ENCODE measurements around the gene CWF19L1.
A peak's percentile ranks its signal among the peaks of the same experiment; 100 is the strongest.

CWF19L1 gene

GRCh38 chr10:100209303-100209702 lies 58.1 kb downstream of the CWF19L1 start:
- Histone ChIP-seq H3K4me3 (no peak overlapping the region), H3K9ac (no peak overlapping the region), H3K27me3 (no peaks in the 10 kb centered on the region), H3K4me2 (no peak overlapping the region), H3K9me3 (no peaks in the 10 kb centered on the region), H3K4me1 (no peaks in the 10 kb centered on the region), H4K20me1 (no peaks in the 10 kb centered on the region), H3K36me3 (peaks cover 62% of the 10 kb centered on the region), H3K27ac (no peak overlapping the region)
- no peak for TF ChIP-seq Cebpa-rat (IDR thresholded peaks at IDR 0.05)

- Histone ChIP-seq H3K27me3 (no peaks in the 10 kb centered on the region), H3K27ac (no peak overlapping the region), H4K20me1 (no peaks in the 10 kb centered on the region), H3K4me1 (no peaks in the 10 kb centered on the region), H3K36me3 (peaks cover 60% of the 10 kb centered on the region), H3K4me2 (no peak overlapping the region), H3K4me3 (no peak overlapping the region), H3K9ac (no peak overlapping the region), H3K9me3 (no peaks in the 10 kb centered on the region)
- TF ChIP-seq Cebpa-rat (IDR thresholded peaks at IDR 0.05): no peak
Measured at GRCh38 chr10:100208276-100208675, 59.2 kb downstream of the CWF19L1 start.

- Histone ChIP-seq H3K4me3 (no peak overlapping the region), H3K9ac (no peak overlapping the region), H3K27ac (no peak overlapping the region), H3K4me2 (no peak overlapping the region), H3K4me1 (no peaks in the 10 kb centered on the region), H3K9me3 (no peaks in the 10 kb centered on the region), H3K36me3 (peaks cover 75% of the 10 kb centered on the region), H4K20me1 (no peaks in the 10 kb centered on the region), H3K27me3 (no peaks in the 10 kb centered on the region)
- no peak for TF ChIP-seq Cebpa-rat (IDR thresholded peaks at IDR 0.05)
Measured at GRCh38 chr10:100204370-100204769, 63.1 kb downstream of the CWF19L1 start.

- Histone ChIP-seq H3K4me3 (no peak overlapping the region), H3K4me2 (no peak overlapping the region), H3K27me3 (no peaks in the 10 kb centered on the region), H3K27ac (no peak overlapping the region), H3K36me3 (peaks cover 85% of the 10 kb centered on the region), H3K4me1 (no peaks in the 10 kb centered on the region), H4K20me1 (no peaks in the 10 kb centered on the region), H3K9me3 (no peaks in the 10 kb centered on the region), H3K9ac (no peak overlapping the region)
- TF ChIP-seq Cebpa-rat (IDR thresholded peaks at IDR 0.05): no peak
Measured at GRCh38 chr10:100201549-100201948, 65.9 kb downstream of the CWF19L1 start.

- H3K27me3 ChIP-seq: no peaks in the 10 kb centered on the region
- no peak overlapping the region for H3K9ac ChIP-seq
- H3K4me2 ChIP-seq: no peak overlapping the region
- no peak overlapping the region for H3K4me3 ChIP-seq
- H3K4me1 ChIP-seq: no peaks in the 10 kb centered on the region
- TF ChIP-seq Cebpa-rat (IDR thresholded peaks at IDR 0.05): no peak
- H3K9me3 ChIP-seq: no peaks in the 10 kb centered on the region
- H4K20me1 ChIP-seq: 0 out of 2 replicates have a peak, but pooled peaks cover 13% of the 10 kb centered on the region
- no peak overlapping the region for H3K27ac ChIP-seq
- H3K36me3 ChIP-seq: peaks cover 95% of the 10 kb centered on the region
Measured at GRCh38 chr10:100194711-100195110, 72.7 kb downstream of the CWF19L1 start.

- Histone ChIP-seq H3K4me3 (no peak overlapping the region), H3K4me2 (no peak overlapping the region), H3K27me3 (no peaks in the 10 kb centered on the region), H3K9ac (no peak overlapping the region), H3K9me3 (no peaks in the 10 kb centered on the region), H3K27ac (no peak overlapping the region), H4K20me1 (0 out of 2 replicates have a peak, but pooled peaks cover 13% of the 10 kb centered on the region), H3K4me1 (peaks cover 10% of the 10 kb centered on the region), H3K36me3 (peaks cover 82% of the 10 kb centered on the region)
- no peak for TF ChIP-seq Cebpa-rat (IDR thresholded peaks at IDR 0.05)
Measured at GRCh38 chr10:100192350-100192749, 75.1 kb downstream of the CWF19L1 start.

GRCh38 chr10:100186253-100187212 lies 80.9 kb downstream of the CWF19L1 start:
- Histone ChIP-seq H3K27ac (peak overlapping the region; percentile 92), H3K4me3 (peak overlapping the region; percentile 84), H3K36me3 (peaks cover 49% of the 10 kb centered on the region), H3K4me1 (peaks cover 45% of the 10 kb centered on the region), H3K4me2 (peak overlapping the region; percentile 87), H4K20me1 (peaks cover 29% of the 10 kb centered on the region), H3K9ac (peak overlapping the region; percentile 87), H3K27me3 (no peaks in the 10 kb centered on the region), H3K9me3 (no peaks in the 10 kb centered on the region)
- TF ChIP-seq Cebpa-rat (IDR thresholded peaks at IDR 0.05): no peak

GRCh38 chr10:100185364-100186252 lies 81.8 kb downstream of the CWF19L1 start, which contains the start of gene ERLIN1:
Gene ERLIN1 (minus strand): TSS chr10:100186029. CDS start chr10:100185626, 403 bp downstream.
- Histone ChIP-seq H3K4me1 (peaks cover 45% of the 10 kb centered on the region), H3K9ac (peak within 1 kb of the TSS; percentile 87), H3K9me3 (no peaks in the 10 kb centered on the region), H3K4me2 (peak within 1 kb of the TSS; percentile 89), H3K4me3 (peak within 1 kb of the TSS; percentile 84), H3K27me3 (no peaks in the 10 kb centered on the region), H3K36me3 (peaks cover 46% of the 10 kb centered on the region), H3K27ac (peak within 1 kb of the TSS; percentile 92), H4K20me1 (peaks cover 29% of the 10 kb centered on the region)
- no peak for TF ChIP-seq Cebpa-rat (IDR thresholded peaks at IDR 0.05)

- Histone ChIP-seq H3K4me2 (peak overlapping the region; percentile 89), H3K4me3 (peak overlapping the region; percentile 84), H4K20me1 (peaks cover 37% of the 10 kb centered on the region), H3K4me1 (peaks cover 45% of the 10 kb centered on the region), H3K9ac (peak overlapping the region; percentile 87), H3K36me3 (peaks cover 46% of the 10 kb centered on the region), H3K27me3 (no peaks in the 10 kb centered on the region), H3K9me3 (no peaks in the 10 kb centered on the region), H3K27ac (peak overlapping the region; percentile 92)
- TF ChIP-seq Cebpa-rat (IDR thresholded peaks at IDR 0.05): no peak
Measured at GRCh38 chr10:100184840-100185239, 82.6 kb downstream of the CWF19L1 start.
